8988T (cell line): ENCODE data around the gene ULBP1.
"Not testable (repeated sequence)": the region's sequence is repeated elsewhere in the genome, so short reads cannot be mapped to it uniquely, and the experiment has no call there.

Experiments
- DNase-seq: peaks from one replicate; pipeline ENCODE4 v3.0.0; 2011

Gene ULBP1

GRCh38 chr6:149963462-149964307 is at the start of gene ULBP1:
TSS of gene ULBP1 (plus strand) at chr6:149963943. CDS start at chr6:149964050, 107 bp downstream.
- peak; percentile 88 for DNase-seq

GRCh38 chr6:149915970-149916865 is 47.5 kb upstream of the ULBP1 start:
- DNase-seq, result no peak

- DNase-seq, result no peak
These were observed 46.1 kb upstream of the ULBP1 start for GRCh38 chr6:149917679-149918078.

- no peak for DNase-seq
These were observed 45.4 kb upstream of the ULBP1 start for GRCh38 chr6:149918151-149918905.

GRCh38 chr6:149919126-149919833 is 44.5 kb upstream of the ULBP1 start:
- DNase-seq, result not testable (repeated sequence)

GRCh38 chr6:149919834-149920225 is 43.9 kb upstream of the ULBP1 start:
- no peak for DNase-seq

- DNase-seq, result no peak
These were observed 42.4 kb upstream of the ULBP1 start for GRCh38 chr6:149921361-149921760.

GRCh38 chr6:149922091-149922490 is 41.7 kb upstream of the ULBP1 start:
- DNase-seq, result not testable (repeated sequence)

GRCh38 chr6:149922642-149923326 is 41.0 kb upstream of the ULBP1 start, which contains the start of gene RAET1G:
TSS of gene RAET1G (minus strand) at chr6:149923121. CDS start at chr6:149923010, 111 bp downstream.
- peak; percentile 85 for DNase-seq

GRCh38 chr6:149923327-149923986 is 40.3 kb upstream of the ULBP1 start:
- DNase-seq, result no peak

- no peak for DNase-seq
These were observed 39.4 kb upstream of the ULBP1 start for GRCh38 chr6:149924206-149924932.

- DNase-seq, result no peak
These were observed 38.9 kb upstream of the ULBP1 start for GRCh38 chr6:149924933-149925252.

GRCh38 chr6:149925253-149925973 is 38.3 kb upstream of the ULBP1 start:
- DNase-seq, result no peak

GRCh38 chr6:149925974-149926777 is 37.6 kb upstream of the ULBP1 start:
- DNase-seq, result no peak

GRCh38 chr6:149927025-149927424 is 36.7 kb upstream of the ULBP1 start:
- not testable (repeated sequence) for DNase-seq

- DNase-seq, result no peak
These were observed 34.3 kb upstream of the ULBP1 start for GRCh38 chr6:149929422-149929821.

GRCh38 chr6:149931501-149931900 is 32.2 kb upstream of the ULBP1 start:
- DNase-seq, result no peak

- DNase-seq, result no peak
These were observed 30.7 kb upstream of the ULBP1 start for GRCh38 chr6:149933036-149933435.

- DNase-seq, result no peak
These were observed 30.3 kb upstream of the ULBP1 start for GRCh38 chr6:149933461-149933860.
